HepG2 (cell line): ENCODE results near the gene ATP1A2. TPM values are rescaled to one million over a fixed set of nuclear protein-coding genes. Genes with fewer than 3 reads are reported as not detected.
A peak's percentile ranks its signal among the peaks of the same experiment; 100 is the strongest.

Experiments used
- AGO1 ChIP-seq: fragments of 200-400 bp; formaldehyde crosslinking; IDR thresholded peaks from 2 replicates; pipeline ENCODE4 v1.6.1; 2017; ENCODE audit warnings: mild to moderate bottlenecking, low read depth, low read length, moderate library complexity; ENCODE audit not compliant: poor library complexity, severe bottlenecking
- ARHGAP35 ChIP-seq: sonication (generic); formaldehyde crosslinking; IDR thresholded peaks from 2 replicates; pipeline ENCODE4 v1.9.0; 2022; ENCODE audit warnings: mild to moderate bottlenecking, inconsistent platforms, moderate library complexity, missing genetic modification reagents, borderline replicate concordance
- ATF4 ChIP-seq, 2 experiments: fragments of 450-650 bp in 1 of 2; sonication (generic) in 1 of 2; formaldehyde crosslinking; IDR thresholded peaks; 2 replicates each; pipeline versions ENCODE4 v1.5.0 to v1.8.0; 2020 to 2022; ENCODE audit warnings: mild to moderate bottlenecking in 1 of 2, missing genetic modification reagents in 1 of 2
- CEBPB ChIP-seq: IDR thresholded peaks from 2 replicates; pipeline ENCODE4 v1.6.1; 2011; ENCODE audit warnings: low read depth, low read length, improper control_type of control experiment, borderline replicate concordance
- CHD2 ChIP-seq: IDR thresholded peaks from 2 replicates; pipeline ENCODE4 v1.6.1; 2011; ENCODE audit warnings: low read depth, low read length, improper control_type of control experiment
- MED13 ChIP-seq: sonication (generic); formaldehyde crosslinking; IDR thresholded peaks from 2 replicates; pipeline ENCODE4 v1.5.0; 2020; ENCODE audit warnings: missing genetic modification reagents
- MEF2D ChIP-seq: sonication (generic); formaldehyde crosslinking; IDR thresholded peaks from 2 replicates; pipeline ENCODE4 v1.5.1; 2020; ENCODE audit warnings: mild to moderate bottlenecking, missing genetic modification reagents
- ZBTB21 ChIP-seq: sonication (generic); formaldehyde crosslinking; IDR thresholded peaks from 2 replicates; pipeline ENCODE4 v1.4.0; 2020; ENCODE audit warnings: missing genetic modification reagents
- ZBTB38 ChIP-seq: sonication (generic); formaldehyde crosslinking; IDR thresholded peaks from 2 replicates; pipeline ENCODE4 v1.5.1; 2020; ENCODE audit warnings: mild to moderate bottlenecking, missing genetic modification reagents
- ZFP37 ChIP-seq: sonication (generic); formaldehyde crosslinking; IDR thresholded peaks from 2 replicates; pipeline ENCODE4 v1.4.0; 2020; ENCODE audit warnings: missing genetic modification reagents, borderline replicate concordance
- ZNF124 ChIP-seq: sonication (generic); formaldehyde crosslinking; IDR thresholded peaks from 2 replicates; pipeline ENCODE4 v1.4.0; 2020; ENCODE audit warnings: missing genetic modification reagents
- ZNF326 ChIP-seq: sonication (generic); formaldehyde crosslinking; IDR thresholded peaks from 2 replicates; pipeline ENCODE4 v1.4.0; 2020; ENCODE audit warnings: missing genetic modification reagents, borderline replicate concordance
- ZNF724P ChIP-seq: sonication (generic); formaldehyde crosslinking; IDR thresholded peaks from 2 replicates; pipeline ENCODE4 v1.8.0; 2022; ENCODE audit warnings: missing genetic modification reagents, borderline replicate concordance
- ZNF788 ChIP-seq: sonication (generic); formaldehyde crosslinking; IDR thresholded peaks from 2 replicates; pipeline ENCODE4 v1.5.0; 2020; ENCODE audit warnings: mild to moderate bottlenecking, missing genetic modification reagents, borderline replicate concordance
- ZNF792 ChIP-seq: IDR thresholded peaks from 2 replicates; pipeline ENCODE4 v1.6.1; 2016
- ZSCAN22 ChIP-seq: sonication (generic); formaldehyde crosslinking; IDR thresholded peaks from 2 replicates; pipeline ENCODE4 v1.4.0; 2020; ENCODE audit warnings: mild to moderate bottlenecking, missing genetic modification reagents
- polyA plus RNA-seq, 8 experiments: library from polyadenylated mRNA; depleted of rRNA in 3 of 8; stranded (reverse) in 7 of 8; unstranded in 1 of 8; fragments of >200 nt; fragmentation: Illumina TruSeq in 4 of 8; extraction: Trizol in 4 of 8; gene quantifications; 2 replicates each; pipeline versions ENCODE4 v1.2.1 to v1.2.3, GENCODE V29; 2011 to 2016; ENCODE audit warnings: low read depth in 4 of 8, missing spikeins in 1 of 8, mixed read lengths in 1 of 8; ENCODE audit not compliant: insufficient read depth in 1 of 8
- total RNA-seq, 5 experiments: library from RNA; depleted of rRNA; stranded (reverse); fragments of >200 nt; fragmentation: Illumina TruSeq; extraction: Trizol; gene quantifications; 2 replicates each; pipeline ENCODE4 v1.2.3, GENCODE V29; 2016; ENCODE audit warnings: low read depth in 1 of 5
- TF ChIP-seq, protein P1 (sequence below): IDR thresholded peaks from 2 replicates; pipeline ENCODE4 v1.6.1; 2012; ENCODE audit warnings: low read depth, low read length, improper control_type of control experiment
- TF ChIP-seq, protein P2 (sequence below): sonication (generic); formaldehyde crosslinking; conservative IDR thresholded peaks from 2 replicates; pipeline ENCODE4 v1.4.0; 2020; ENCODE audit warnings: missing genetic modification reagents
- TF ChIP-seq, protein P3 (sequence below): sonication (generic); formaldehyde crosslinking; IDR thresholded peaks from 2 replicates; pipeline ENCODE4 v1.8.0; 2022; ENCODE audit warnings: mild to moderate bottlenecking, missing genetic modification reagents, borderline replicate concordance

The ATP1A2 gene
- total and polyA plus RNA-seq, 2 of the 13 experiments (the other 11 are each of a cell fraction or from before 2014, with no cell fraction given): 0.16 TPM; not detected in 1

DNA sequence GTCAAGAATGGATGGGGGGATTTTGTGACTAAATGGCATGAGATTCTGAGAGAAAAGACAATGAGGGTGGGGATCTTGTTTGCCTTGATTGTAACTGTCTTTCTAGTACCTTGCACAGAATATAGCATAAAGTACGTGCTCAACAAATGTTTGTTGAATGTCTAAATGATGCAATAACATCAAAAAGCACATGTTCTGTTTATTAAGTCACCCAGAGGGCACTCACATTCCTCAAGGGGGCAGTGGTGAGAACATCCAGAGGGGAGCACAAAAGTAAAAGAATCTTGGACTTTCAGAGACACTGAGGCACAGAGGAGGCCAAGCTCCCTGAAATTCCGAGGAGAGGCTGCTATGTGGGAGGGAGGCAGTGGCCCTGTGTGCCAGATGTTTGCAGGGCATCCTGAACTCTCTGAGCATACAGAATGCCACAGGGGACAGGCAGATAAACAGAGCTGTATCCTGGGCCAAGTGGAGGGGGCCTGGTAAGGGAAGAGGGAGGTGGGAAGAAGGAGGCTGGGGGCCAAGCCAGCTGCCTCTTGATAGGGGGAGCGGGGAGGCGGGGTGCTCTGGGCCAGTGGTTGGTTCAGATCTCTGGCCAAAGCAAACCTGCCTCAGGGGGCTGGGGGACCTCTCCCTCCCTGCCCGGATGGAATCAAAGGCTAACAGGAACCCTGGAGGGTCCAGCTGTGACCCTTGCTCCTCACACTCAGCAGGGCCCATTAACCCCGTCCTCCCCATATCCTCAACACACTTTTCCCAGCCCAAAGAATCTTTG, 6.5 kb upstream of the ATP1A2 start (continued):
- no peak for TF ChIP-seq ZFP37 (CRISPR knock-in tag)
- no peak for TF ChIP-seq ARHGAP35 (CRISPR knock-in tag)
- TF ChIP-seq, protein P1, sequence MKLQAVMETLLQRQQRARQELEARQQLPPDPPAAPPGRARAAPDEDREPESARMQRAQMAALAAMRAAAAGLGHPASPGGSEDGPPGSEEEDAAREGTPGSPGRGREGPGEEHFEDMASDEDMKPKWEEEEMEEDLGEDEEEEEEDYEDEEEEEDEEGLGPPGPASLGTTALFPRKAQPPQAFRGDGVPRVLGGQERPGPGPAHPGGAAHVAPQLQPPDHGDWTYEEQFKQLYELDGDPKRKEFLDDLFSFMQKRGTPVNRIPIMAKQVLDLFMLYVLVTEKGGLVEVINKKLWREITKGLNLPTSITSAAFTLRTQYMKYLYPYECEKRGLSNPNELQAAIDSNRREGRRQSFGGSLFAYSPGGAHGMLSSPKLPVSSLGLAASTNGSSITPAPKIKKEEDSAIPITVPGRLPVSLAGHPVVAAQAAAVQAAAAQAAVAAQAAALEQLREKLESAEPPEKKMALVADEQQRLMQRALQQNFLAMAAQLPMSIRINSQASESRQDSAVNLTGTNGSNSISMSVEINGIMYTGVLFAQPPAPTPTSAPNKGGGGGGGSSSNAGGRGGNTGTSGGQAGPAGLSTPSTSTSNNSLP: peak; percentile 38; the same call in 1 of the 2 replicates
- TF ChIP-seq MED13: no peak
- no peak for TF ChIP-seq ZBTB21 (CRISPR knock-in tag)
- TF ChIP-seq MEF2D: 0 out of 2 replicates have a peak, but pooled peaks have one; percentile 30
- TF ChIP-seq, protein P2, sequence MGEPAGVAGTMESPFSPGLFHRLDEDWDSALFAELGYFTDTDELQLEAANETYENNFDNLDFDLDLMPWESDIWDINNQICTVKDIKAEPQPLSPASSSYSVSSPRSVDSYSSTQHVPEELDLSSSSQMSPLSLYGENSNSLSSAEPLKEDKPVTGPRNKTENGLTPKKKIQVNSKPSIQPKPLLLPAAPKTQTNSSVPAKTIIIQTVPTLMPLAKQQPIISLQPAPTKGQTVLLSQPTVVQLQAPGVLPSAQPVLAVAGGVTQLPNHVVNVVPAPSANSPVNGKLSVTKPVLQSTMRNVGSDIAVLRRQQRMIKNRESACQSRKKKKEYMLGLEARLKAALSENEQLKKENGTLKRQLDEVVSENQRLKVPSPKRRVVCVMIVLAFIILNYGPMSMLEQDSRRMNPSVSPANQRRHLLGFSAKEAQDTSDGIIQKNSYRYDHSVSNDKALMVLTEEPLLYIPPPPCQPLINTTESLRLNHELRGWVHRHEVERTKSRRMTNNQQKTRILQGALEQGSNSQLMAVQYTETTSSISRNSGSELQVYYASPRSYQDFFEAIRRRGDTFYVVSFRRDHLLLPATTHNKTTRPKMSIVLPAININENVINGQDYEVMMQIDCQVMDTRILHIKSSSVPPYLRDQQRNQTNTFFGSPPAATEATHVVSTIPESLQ (CRISPR knock-in tag): no peak
- no peak for TF ChIP-seq ZNF792 (CRISPR knock-in tag)
- TF ChIP-seq CEBPB: peak; percentile 84; the same call in 1 of the 2 replicates
- no peak for TF ChIP-seq ZSCAN22
- peak; percentile 75 to 96 for TF ChIP-seq ATF4 (CRISPR knock-in tag; IDR thresholded peaks at IDR 0.05)
- TF ChIP-seq ZNF724P: no peak
- no peak for TF ChIP-seq ZNF788 (CRISPR knock-in tag)
- TF ChIP-seq ZNF124 (CRISPR knock-in tag): no peak
- no peak for TF ChIP-seq ZNF326 (CRISPR knock-in tag)
- TF ChIP-seq AGO1: no peak
- TF ChIP-seq ZBTB38 (CRISPR knock-in tag): no peak
- TF ChIP-seq, protein P3, sequence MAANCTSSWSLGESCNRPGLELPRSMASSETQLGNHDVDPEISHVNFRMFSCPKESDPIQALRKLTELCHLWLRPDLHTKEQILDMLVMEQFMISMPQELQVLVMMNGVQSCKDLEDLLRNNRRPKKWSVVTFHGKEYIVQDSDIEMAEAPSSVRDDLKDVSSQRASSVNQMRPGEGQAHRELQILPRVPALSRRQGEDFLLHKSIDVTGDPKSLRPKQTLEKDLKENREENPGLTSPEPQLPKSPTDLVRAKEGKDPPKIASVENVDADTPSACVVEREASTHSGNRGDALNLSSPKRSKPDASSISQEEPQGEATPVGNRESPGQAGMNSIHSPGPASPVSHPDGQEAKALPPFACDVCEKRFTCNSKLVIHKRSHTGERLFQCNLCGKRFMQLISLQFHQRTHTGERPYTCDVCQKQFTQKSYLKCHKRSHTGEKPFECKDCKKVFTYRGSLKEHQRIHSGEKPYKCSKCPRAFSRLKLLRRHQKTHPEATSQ (CRISPR knock-in tag): no peak
- no peak for TF ChIP-seq CHD2
